ENCODE measurements around the gene DNAH12.

The DNAH12 gene

GRCh38 chr3:57420001-57420400 lies 124.1 kb downstream of the DNAH12 start:
- no peak for DNase-seq (ENCODE audit: low spot score in 2 of 2)
- no peaks in the 10 kb centered on the region for H3K4me1 ChIP-seq
- in situ Hi-C loops (cut with MboI; ENCODE audit: low sequenced_read_pairs), result no loop called here
- H3K9me3 ChIP-seq, result no peaks in the 10 kb centered on the region
- H3K4me3 ChIP-seq, result no peak overlapping the region
- H3K27me3 ChIP-seq (ENCODE audit: low read depth), result 0 out of 2 replicates have a peak, but pooled peaks cover 2% of the 10 kb centered on the region
- H3K36me3 ChIP-seq (replicated peaks), result no peaks in the 10 kb centered on the region

GRCh38 chr3:57411715-57412114 lies 132.4 kb downstream of the DNAH12 start:
- Histone ChIP-seq H3K9me3 (no peaks in the 10 kb centered on the region), H3K4me1 (no peaks in the 10 kb centered on the region), H3K36me3 (replicated peaks) (no peaks in the 10 kb centered on the region), H3K4me3 (no peak overlapping the region), H3K27me3 (ENCODE audit: low read depth) (peaks cover 24% of the 10 kb centered on the region)
- DNase-seq (ENCODE audit: low spot score in 2 of 2), result no peak
- in situ Hi-C loops (cut with MboI; ENCODE audit: low sequenced_read_pairs), result no loop called here

GRCh38 chr3:57409471-57409870 lies 134.7 kb downstream of the DNAH12 start:
- H3K4me3 ChIP-seq, result no peak overlapping the region
- in situ Hi-C loops (cut with MboI; ENCODE audit: low sequenced_read_pairs), result no loop called here
- H3K9me3 ChIP-seq, result no peaks in the 10 kb centered on the region
- H3K4me1 ChIP-seq, result no peaks in the 10 kb centered on the region
- H3K36me3 ChIP-seq (replicated peaks), result no peaks in the 10 kb centered on the region
- peaks cover 31% of the 10 kb centered on the region for H3K27me3 ChIP-seq (ENCODE audit: low read depth)
- no peak for DNase-seq (ENCODE audit: low spot score in 2 of 2)

- H3K4me3 ChIP-seq, result no peak overlapping the region
- no peaks in the 10 kb centered on the region for H3K36me3 ChIP-seq (replicated peaks)
- H3K4me1 ChIP-seq, result no peaks in the 10 kb centered on the region; the same call in 1 of the 2 replicates
- H3K9me3 ChIP-seq, result no peaks in the 10 kb centered on the region
- no peak for DNase-seq (ENCODE audit: low spot score in 2 of 2)
- in situ Hi-C loops (cut with MboI; ENCODE audit: low sequenced_read_pairs), result no loop called here
- peaks cover 26% of the 10 kb centered on the region for H3K27me3 ChIP-seq (ENCODE audit: low read depth)
Observed at GRCh38 chr3:57402675-57403074, 141.5 kb downstream of the DNAH12 start.

- Histone ChIP-seq H3K4me3 (no peak overlapping the region), H3K4me1 (no peaks in the 10 kb centered on the region; the same call in 1 of the 2 replicates), H3K36me3 (replicated peaks) (no peaks in the 10 kb centered on the region), H3K9me3 (no peaks in the 10 kb centered on the region), H3K27me3 (ENCODE audit: low read depth) (peaks cover 7% of the 10 kb centered on the region)
- in situ Hi-C loops (cut with MboI; ENCODE audit: low sequenced_read_pairs), result no loop called here
- peak; percentile 57 to 68 for DNase-seq (ENCODE audit: low spot score in 2 of 2)
Observed at GRCh38 chr3:57397175-57398026, 146.7 kb downstream of the DNAH12 start.

GRCh38 chr3:57393977-57394376 lies 150.2 kb downstream of the DNAH12 start:
- Histone ChIP-seq H3K27me3 (ENCODE audit: low read depth) (peaks cover 2% of the 10 kb centered on the region; the same call in 1 of the 2 replicates), H3K9me3 (no peaks in the 10 kb centered on the region), H3K36me3 (replicated peaks) (no peaks in the 10 kb centered on the region), H3K4me1 (no peaks in the 10 kb centered on the region; the same call in 1 of the 2 replicates), H3K4me3 (no peak overlapping the region)
- in situ Hi-C loops (cut with MboI; ENCODE audit: low sequenced_read_pairs), result no loop called here
- no peak for DNase-seq (ENCODE audit: low spot score in 2 of 2)

GRCh38 chr3:57391767-57392166 lies 152.4 kb downstream of the DNAH12 start:
- Histone ChIP-seq H3K27me3 (ENCODE audit: low read depth) (peaks cover 2% of the 10 kb centered on the region; the same call in 1 of the 2 replicates), H3K9me3 (no peaks in the 10 kb centered on the region), H3K4me1 (no peaks in the 10 kb centered on the region), H3K36me3 (replicated peaks) (no peaks in the 10 kb centered on the region), H3K4me3 (no peak overlapping the region)
- DNase-seq (ENCODE audit: low spot score in 2 of 2), result no peak
- in situ Hi-C loops (cut with MboI; ENCODE audit: low sequenced_read_pairs), result no loop called here

- no peak for DNase-seq (ENCODE audit: low spot score in 2 of 2)
- H3K36me3 ChIP-seq (replicated peaks), result no peaks in the 10 kb centered on the region
- H3K4me1 ChIP-seq, result 0 out of 2 replicates have a peak, but pooled peaks cover 4% of the 10 kb centered on the region
- no peaks in the 10 kb centered on the region for H3K9me3 ChIP-seq
- no peak overlapping the region for H3K4me3 ChIP-seq
- in situ Hi-C loops (cut with MboI; ENCODE audit: low sequenced_read_pairs), result no loop called here
- peaks cover 2% of the 10 kb centered on the region; the same call in 1 of the 2 replicates for H3K27me3 ChIP-seq (ENCODE audit: low read depth)
Observed at GRCh38 chr3:57389271-57389670, 154.9 kb downstream of the DNAH12 start.

- no peaks in the 10 kb centered on the region for H3K27me3 ChIP-seq (ENCODE audit: low read depth)
- 0 out of 2 replicates have a peak, but pooled peaks cover 4% of the 10 kb centered on the region for H3K4me1 ChIP-seq
- H3K36me3 ChIP-seq (replicated peaks), result no peaks in the 10 kb centered on the region
- in situ Hi-C loops (cut with MboI; ENCODE audit: low sequenced_read_pairs), result no loop called here
- H3K9me3 ChIP-seq, result no peaks in the 10 kb centered on the region
- no peak for DNase-seq (ENCODE audit: low spot score in 2 of 2)
- no peak overlapping the region for H3K4me3 ChIP-seq
Observed at GRCh38 chr3:57386307-57386706, 157.8 kb downstream of the DNAH12 start.

- H3K9me3 ChIP-seq, result no peaks in the 10 kb centered on the region
- in situ Hi-C loops (cut with MboI; ENCODE audit: low sequenced_read_pairs), result no loop called here
- no peaks in the 10 kb centered on the region for H3K36me3 ChIP-seq (replicated peaks)
- DNase-seq (ENCODE audit: low spot score in 2 of 2), result peak in 1 of 2 experiments; percentile 8
- 0 out of 2 replicates have a peak, but pooled peaks cover 4% of the 10 kb centered on the region for H3K4me1 ChIP-seq
- H3K27me3 ChIP-seq (ENCODE audit: low read depth), result no peaks in the 10 kb centered on the region
- H3K4me3 ChIP-seq, result no peak overlapping the region
Observed at GRCh38 chr3:57385498-57385897, 158.6 kb downstream of the DNAH12 start.

GRCh38 chr3:57383838-57384237 lies 160.3 kb downstream of the DNAH12 start:
- no peak overlapping the region for H3K4me3 ChIP-seq
- DNase-seq (ENCODE audit: low spot score in 2 of 2), result no peak
- in situ Hi-C loops (cut with MboI; ENCODE audit: low sequenced_read_pairs), result no loop called here
- no peaks in the 10 kb centered on the region for H3K36me3 ChIP-seq (replicated peaks)
- no peaks in the 10 kb centered on the region for H3K9me3 ChIP-seq
- H3K4me1 ChIP-seq, result 0 out of 2 replicates have a peak, but pooled peaks cover 4% of the 10 kb centered on the region
- H3K27me3 ChIP-seq (ENCODE audit: low read depth), result peaks cover 3% of the 10 kb centered on the region; the same call in 1 of the 2 replicates

GRCh38 chr3:57383406-57383805 lies 160.7 kb downstream of the DNAH12 start:
- no peak for DNase-seq (ENCODE audit: low spot score in 2 of 2)
- peaks cover 5% of the 10 kb centered on the region for H3K27me3 ChIP-seq (ENCODE audit: low read depth)
- no peak overlapping the region for H3K4me3 ChIP-seq
- H3K9me3 ChIP-seq, result no peaks in the 10 kb centered on the region
- 0 out of 2 replicates have a peak, but pooled peaks cover 4% of the 10 kb centered on the region for H3K4me1 ChIP-seq
- in situ Hi-C loops (cut with MboI; ENCODE audit: low sequenced_read_pairs), result no loop called here
- H3K36me3 ChIP-seq (replicated peaks), result no peaks in the 10 kb centered on the region

GRCh38 chr3:57382933-57383332 lies 161.2 kb downstream of the DNAH12 start:
- no peak for DNase-seq (ENCODE audit: low spot score in 2 of 2)
- in situ Hi-C loops (cut with MboI; ENCODE audit: low sequenced_read_pairs), result no loop called here
- H3K9me3 ChIP-seq, result no peaks in the 10 kb centered on the region
- H3K4me1 ChIP-seq, result 0 out of 2 replicates have a peak, but pooled peaks cover 4% of the 10 kb centered on the region
- H3K4me3 ChIP-seq, result no peak overlapping the region
- H3K36me3 ChIP-seq (replicated peaks), result no peaks in the 10 kb centered on the region
- H3K27me3 ChIP-seq (ENCODE audit: low read depth), result peaks cover 5% of the 10 kb centered on the region

- no peaks in the 10 kb centered on the region for H3K4me1 ChIP-seq
- 0 out of 2 replicates have a peak, but pooled peaks cover 2% of the 10 kb centered on the region for H3K27me3 ChIP-seq (ENCODE audit: low read depth)
- H3K36me3 ChIP-seq (replicated peaks), result no peaks in the 10 kb centered on the region
- H3K9me3 ChIP-seq, result no peaks in the 10 kb centered on the region
- H3K4me3 ChIP-seq, result no peak overlapping the region
- in situ Hi-C loops (cut with MboI; ENCODE audit: low sequenced_read_pairs), result no loop called here
- DNase-seq (ENCODE audit: low spot score in 2 of 2), result no peak
Observed at GRCh38 chr3:57370341-57370740, 173.8 kb downstream of the DNAH12 start.
